HEK293 (cell line): ENCODE measurements around the gene XYLB.

Source experiments
- AEBP2 ChIP-seq: fragments of 450-650 bp; formaldehyde crosslinking; IDR thresholded peaks from 2 replicates; pipeline ENCODE4 v1.5.1; 2016; ENCODE audit warnings: missing biosample characterization, missing genetic modification characterization, borderline replicate concordance
- FEZF1 ChIP-seq: fragments of 450-650 bp; formaldehyde crosslinking; IDR thresholded peaks from 2 replicates; pipeline ENCODE4 v1.5.1; 2016; ENCODE audit warnings: missing biosample characterization, missing genetic modification characterization
- GLI4 ChIP-seq: fragments of 450-650 bp; formaldehyde crosslinking; IDR thresholded peaks from 2 replicates; pipeline ENCODE4 v1.5.1; 2016; ENCODE audit warnings: missing biosample characterization, missing genetic modification characterization
- KLF1 ChIP-seq: fragments of 450-650 bp; formaldehyde crosslinking; IDR thresholded peaks from 2 replicates; pipeline ENCODE4 v1.5.1; 2016; ENCODE audit warnings: missing biosample characterization, missing genetic modification characterization
- KLF10 ChIP-seq: fragments of 450-650 bp; IDR thresholded peaks from 2 replicates; pipeline ENCODE4 v1.5.1; 2018; ENCODE audit warnings: missing biosample characterization, mild to moderate bottlenecking, missing genetic modification characterization
- KLF16 ChIP-seq: fragments of 450-650 bp; formaldehyde crosslinking; IDR thresholded peaks from 2 replicates; pipeline ENCODE4 v1.5.1; 2017; ENCODE audit warnings: missing biosample characterization, missing genetic modification characterization
- KLF8 ChIP-seq: fragments of 450-650 bp; formaldehyde crosslinking; IDR thresholded peaks from 2 replicates; pipeline ENCODE4 v1.5.1; 2016; ENCODE audit warnings: missing biosample characterization, missing genetic modification characterization
- MZF1 ChIP-seq: fragments of 450-650 bp; formaldehyde crosslinking; IDR thresholded peaks from 2 replicates; pipeline ENCODE4 v1.5.1; 2017; ENCODE audit warnings: missing biosample characterization, missing genetic modification characterization, borderline replicate concordance
- PRDM1 ChIP-seq: fragments of 450-650 bp; formaldehyde crosslinking; IDR thresholded peaks from 2 replicates; pipeline ENCODE4; 2016; ENCODE audit warnings: missing biosample characterization, missing genetic modification characterization
- PRDM10 ChIP-seq: fragments of 450-650 bp; formaldehyde crosslinking; IDR thresholded peaks from 2 replicates; pipeline ENCODE4 v1.5.1; 2016; ENCODE audit warnings: missing biosample characterization, missing genetic modification characterization
- SALL2 ChIP-seq: fragments of 450-650 bp; formaldehyde crosslinking; IDR thresholded peaks from 2 replicates; pipeline ENCODE4 v1.5.0; 2017; ENCODE audit warnings: missing biosample characterization, mild to moderate bottlenecking, missing genetic modification characterization, borderline replicate concordance
- YY2 ChIP-seq: fragments of 450-650 bp; formaldehyde crosslinking; IDR thresholded peaks from 2 replicates; pipeline ENCODE4 v1.5.1; 2016; ENCODE audit warnings: missing biosample characterization, missing genetic modification characterization
- ZBTB1 ChIP-seq: fragments of 450-650 bp; formaldehyde crosslinking; IDR thresholded peaks from 2 replicates; pipeline ENCODE4 v1.5.1; 2016; ENCODE audit warnings: missing biosample characterization, missing genetic modification characterization
- ZBTB20 ChIP-seq: fragments of 450-650 bp; formaldehyde crosslinking; IDR thresholded peaks from 2 replicates; pipeline ENCODE4 v1.5.1; 2016; ENCODE audit warnings: missing biosample characterization, missing genetic modification characterization
- ZBTB7A ChIP-seq: fragments of 450-650 bp; formaldehyde crosslinking; IDR thresholded peaks from 2 replicates; pipeline ENCODE4 v1.5.1; 2016; ENCODE audit warnings: low read depth, missing biosample characterization, missing genetic modification characterization
- ZNF132 ChIP-seq: fragments of 450-650 bp; formaldehyde crosslinking; IDR thresholded peaks from 2 replicates; pipeline ENCODE4 v1.5.1; 2017; ENCODE audit warnings: missing biosample characterization, missing genetic modification characterization, borderline replicate concordance
- ZNF19 ChIP-seq: fragments of 450-650 bp; formaldehyde crosslinking; IDR thresholded peaks from 2 replicates; pipeline ENCODE4; 2016; ENCODE audit warnings: missing biosample characterization, missing genetic modification characterization, low read depth
- ZNF202 ChIP-seq: fragments of 450-650 bp; formaldehyde crosslinking; IDR thresholded peaks from 2 replicates; pipeline ENCODE4 v1.5.1; 2016; ENCODE audit warnings: missing biosample characterization, missing genetic modification characterization, borderline replicate concordance
- ZNF221 ChIP-seq: fragments of 450-650 bp; formaldehyde crosslinking; IDR thresholded peaks from 2 replicates; pipeline ENCODE4 v1.5.1; 2017; ENCODE audit warnings: missing biosample characterization, missing genetic modification characterization, borderline replicate concordance
- ZNF280D ChIP-seq: fragments of 450-650 bp; formaldehyde crosslinking; IDR thresholded peaks from 2 replicates; pipeline ENCODE4 v1.5.1; 2016; ENCODE audit warnings: missing biosample characterization, missing genetic modification characterization
- ZNF37A ChIP-seq: fragments of 450-650 bp; IDR thresholded peaks from 2 replicates; pipeline ENCODE4 v1.5.1; 2018; ENCODE audit warnings: missing biosample characterization, missing genetic modification characterization
- ZNF433 ChIP-seq: fragments of 450-650 bp; formaldehyde crosslinking; IDR thresholded peaks from 2 replicates; pipeline ENCODE4 v1.5.1; 2016; ENCODE audit warnings: missing biosample characterization, missing genetic modification characterization, low read depth
- ZNF510 ChIP-seq: fragments of 450-650 bp; formaldehyde crosslinking; IDR thresholded peaks from 2 replicates; pipeline ENCODE4 v1.5.1; 2018; ENCODE audit warnings: mild to moderate bottlenecking, missing genetic modification characterization, missing biosample characterization; ENCODE audit not compliant: insufficient replicate concordance
- ZNF529 ChIP-seq: fragments of 450-650 bp; formaldehyde crosslinking; IDR thresholded peaks from 2 replicates; pipeline ENCODE4 v1.5.1; 2017; ENCODE audit warnings: missing genetic modification characterization, missing biosample characterization; ENCODE audit not compliant: insufficient replicate concordance
- ZNF677 ChIP-seq: fragments of 450-650 bp; IDR thresholded peaks from 2 replicates; pipeline ENCODE4 v1.5.0; 2018; ENCODE audit warnings: missing biosample characterization, mild to moderate bottlenecking, missing genetic modification characterization, moderate library complexity
- ZSCAN30 ChIP-seq: fragments of 450-650 bp; IDR thresholded peaks from 2 replicates; pipeline ENCODE4 v1.5.1; 2018; ENCODE audit warnings: missing biosample characterization, mild to moderate bottlenecking, missing genetic modification characterization, moderate library complexity
- TF ChIP-seq, protein P1 (sequence below): fragments of 450-650 bp; formaldehyde crosslinking; IDR thresholded peaks from 2 replicates; pipeline ENCODE4 v1.5.1; 2017; ENCODE audit warnings: missing biosample characterization, missing genetic modification characterization
- TF ChIP-seq, protein P2 (sequence below): sonication (generic); formaldehyde crosslinking; IDR thresholded peaks from 2 replicates; pipeline ENCODE4 v1.8.1; 2022; ENCODE audit warnings: mild to moderate bottlenecking, moderate library complexity, missing genetic modification reagents

XYLB gene

DNA sequence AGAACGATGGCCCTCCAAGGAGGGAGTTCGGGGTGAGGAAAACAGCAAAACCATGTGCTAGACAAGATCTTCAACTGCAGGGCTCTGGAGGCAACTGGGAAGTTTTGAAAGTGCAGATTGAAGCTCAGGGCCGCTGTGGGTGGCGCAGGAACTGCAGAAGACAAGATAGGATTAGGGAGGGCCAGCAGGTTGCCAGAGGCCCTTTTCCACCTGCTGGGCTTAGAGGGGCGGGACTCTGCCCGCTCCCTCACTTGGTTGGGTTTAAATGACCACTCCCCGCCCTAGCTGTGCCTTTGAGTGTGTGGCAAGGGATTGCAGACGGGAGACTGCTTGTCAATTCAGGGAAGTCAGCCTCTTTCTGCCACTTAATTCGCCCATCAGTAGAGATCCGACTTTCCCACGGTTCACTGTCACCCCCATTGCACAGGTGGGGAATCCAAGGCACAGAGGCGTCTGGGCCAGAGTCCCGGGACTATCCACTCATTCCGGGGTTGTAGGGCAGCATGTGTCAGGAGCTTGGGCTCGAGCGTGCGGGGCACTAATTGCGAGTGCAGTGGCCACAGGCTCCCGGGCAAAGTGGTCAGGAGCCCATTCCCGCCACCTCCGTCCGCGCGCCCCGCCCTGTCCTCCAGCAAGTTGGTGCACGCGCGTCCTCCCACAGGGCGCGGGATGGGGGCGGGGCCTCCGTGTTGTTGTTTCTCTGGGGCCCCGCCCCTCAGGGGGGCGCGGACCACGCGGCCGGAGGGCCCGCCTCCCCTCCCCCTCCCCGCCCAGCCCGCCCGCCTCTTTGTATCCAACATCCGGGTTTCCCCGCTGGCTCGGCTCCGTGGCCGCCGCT is 106.7 kb downstream of the XYLB start, which contains the start of gene ACVR2B (continued):
- no peak for TF ChIP-seq ZNF677 (tag by site-specific recombination)
- TF ChIP-seq ZSCAN30 (tag by site-specific recombination) = no peak
- TF ChIP-seq ZNF37A (tag by site-specific recombination) = no peak
- no peak for TF ChIP-seq ZNF433 (tag by site-specific recombination)
- TF ChIP-seq, protein P1, sequence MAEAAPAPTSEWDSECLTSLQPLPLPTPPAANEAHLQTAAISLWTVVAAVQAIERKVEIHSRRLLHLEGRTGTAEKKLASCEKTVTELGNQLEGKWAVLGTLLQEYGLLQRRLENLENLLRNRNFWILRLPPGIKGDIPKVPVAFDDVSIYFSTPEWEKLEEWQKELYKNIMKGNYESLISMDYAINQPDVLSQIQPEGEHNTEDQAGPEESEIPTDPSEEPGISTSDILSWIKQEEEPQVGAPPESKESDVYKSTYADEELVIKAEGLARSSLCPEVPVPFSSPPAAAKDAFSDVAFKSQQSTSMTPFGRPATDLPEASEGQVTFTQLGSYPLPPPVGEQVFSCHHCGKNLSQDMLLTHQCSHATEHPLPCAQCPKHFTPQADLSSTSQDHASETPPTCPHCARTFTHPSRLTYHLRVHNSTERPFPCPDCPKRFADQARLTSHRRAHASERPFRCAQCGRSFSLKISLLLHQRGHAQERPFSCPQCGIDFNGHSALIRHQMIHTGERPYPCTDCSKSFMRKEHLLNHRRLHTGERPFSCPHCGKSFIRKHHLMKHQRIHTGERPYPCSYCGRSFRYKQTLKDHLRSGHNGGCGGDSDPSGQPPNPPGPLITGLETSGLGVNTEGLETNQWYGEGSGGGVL = no peak
- TF ChIP-seq ZBTB1 = no peak
- TF ChIP-seq FEZF1 = peak; percentile 52
- TF ChIP-seq ZBTB20 (tag by site-specific recombination) = peak; percentile 94
- no peak for TF ChIP-seq AEBP2 (tag by site-specific recombination)
- TF ChIP-seq ZNF280D (tag by site-specific recombination) = no peak
- TF ChIP-seq ZNF221 = no peak
- no peak for TF ChIP-seq ZNF132
- no peak for TF ChIP-seq PRDM1 (tag by site-specific recombination)
- no peak for TF ChIP-seq SALL2 (tag by site-specific recombination)
- no peak for TF ChIP-seq YY2 (tag by site-specific recombination)
- TF ChIP-seq KLF16 (tag by site-specific recombination) = no peak
- peak; percentile 57; the same call in 1 of the 2 replicates for TF ChIP-seq KLF10 (tag by site-specific recombination)
- no peak for TF ChIP-seq ZNF529
- TF ChIP-seq PRDM10 = peak; percentile 91
- no peak for TF ChIP-seq ZNF510 (tag by site-specific recombination)
- 0 out of 2 replicates have a peak, but pooled peaks have one; percentile 27 for TF ChIP-seq KLF8 (tag by site-specific recombination)
- TF ChIP-seq, protein P2, sequence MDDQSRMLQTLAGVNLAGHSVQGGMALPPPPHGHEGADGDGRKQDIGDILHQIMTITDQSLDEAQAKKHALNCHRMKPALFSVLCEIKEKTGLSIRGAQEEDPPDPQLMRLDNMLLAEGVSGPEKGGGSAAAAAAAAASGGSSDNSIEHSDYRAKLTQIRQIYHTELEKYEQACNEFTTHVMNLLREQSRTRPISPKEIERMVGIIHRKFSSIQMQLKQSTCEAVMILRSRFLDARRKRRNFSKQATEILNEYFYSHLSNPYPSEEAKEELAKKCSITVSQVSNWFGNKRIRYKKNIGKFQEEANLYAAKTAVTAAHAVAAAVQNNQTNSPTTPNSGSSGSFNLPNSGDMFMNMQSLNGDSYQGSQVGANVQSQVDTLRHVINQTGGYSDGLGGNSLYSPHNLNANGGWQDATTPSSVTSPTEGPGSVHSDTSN (CRISPR knock-in tag) = no peak
- no peak for TF ChIP-seq ZNF202 (tag by site-specific recombination)
- TF ChIP-seq KLF1 (tag by site-specific recombination) = 0 out of 2 replicates have a peak, but pooled peaks have one; percentile 63
- TF ChIP-seq GLI4 (tag by site-specific recombination) = no peak
- no peak for TF ChIP-seq MZF1 (tag by site-specific recombination)
- TF ChIP-seq ZBTB7A (tag by site-specific recombination) = no peak
- no peak for TF ChIP-seq ZNF19
